Measurements from ENCODE around the gene SRMS. TPM values are rescaled to one million over a fixed set of nuclear protein-coding genes. Genes with fewer than 3 reads are reported as not detected.

Gene SRMS
- total RNA-seq, 1 experiment from 2014 or later, result 1.4 TPM

GRCh38 chr20:63540417-63541186 is 6.9 kb downstream of the SRMS start:
- ChIA-PET POLR2A (interaction anchor here (0.6 kb wide), 1 partner anchor 44 kb away, joined by 3 read pairs; no protein-coding TSS in a partner anchor), CTCF (interaction anchor here (1.5 kb wide), 1 partner anchor 200 kb away, joined by 4 read pairs; no protein-coding TSS in a partner anchor)
- H3K27ac Mint-ChIP-seq (ENCODE audit: low read depth, unreplicated experiment), result no peak overlapping the region
- H3K4me3 Mint-ChIP-seq (ENCODE audit: unreplicated experiment), result no peak overlapping the region
- BruUV-seq (replicated peaks), result no TSS peak
- intact Hi-C loops (cut with micrococcal nuclease), result no loop called here
- DNase-seq (ENCODE audit: unreplicated experiment), result no peak
- H3K4me1 Mint-ChIP-seq (ENCODE audit: insufficient read depth, unreplicated experiment), result peaks cover 29% of the 10 kb centered on the region
- peaks cover 7% of the 10 kb centered on the region for H3K36me3 Mint-ChIP-seq (ENCODE audit: insufficient read depth, unreplicated experiment)
- H3K9me3 Mint-ChIP-seq (ENCODE audit: unreplicated experiment), result no peaks in the 10 kb centered on the region
- H3K27me3 Mint-ChIP-seq (ENCODE audit: insufficient read depth, unreplicated experiment), result no peaks in the 10 kb centered on the region
- TF ChIP-seq, protein P1, sequence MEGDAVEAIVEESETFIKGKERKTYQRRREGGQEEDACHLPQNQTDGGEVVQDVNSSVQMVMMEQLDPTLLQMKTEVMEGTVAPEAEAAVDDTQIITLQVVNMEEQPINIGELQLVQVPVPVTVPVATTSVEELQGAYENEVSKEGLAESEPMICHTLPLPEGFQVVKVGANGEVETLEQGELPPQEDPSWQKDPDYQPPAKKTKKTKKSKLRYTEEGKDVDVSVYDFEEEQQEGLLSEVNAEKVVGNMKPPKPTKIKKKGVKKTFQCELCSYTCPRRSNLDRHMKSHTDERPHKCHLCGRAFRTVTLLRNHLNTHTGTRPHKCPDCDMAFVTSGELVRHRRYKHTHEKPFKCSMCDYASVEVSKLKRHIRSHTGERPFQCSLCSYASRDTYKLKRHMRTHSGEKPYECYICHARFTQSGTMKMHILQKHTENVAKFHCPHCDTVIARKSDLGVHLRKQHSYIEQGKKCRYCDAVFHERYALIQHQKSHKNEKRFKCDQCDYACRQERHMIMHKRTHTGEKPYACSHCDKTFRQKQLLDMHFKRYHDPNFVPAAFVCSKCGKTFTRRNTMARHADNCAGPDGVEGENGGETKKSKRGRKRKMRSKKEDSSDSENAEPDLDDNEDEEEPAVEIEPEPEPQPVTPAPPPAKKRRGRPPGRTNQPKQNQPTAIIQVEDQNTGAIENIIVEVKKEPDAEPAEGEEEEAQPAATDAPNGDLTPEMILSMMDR (IDR thresholded peaks at IDR 0.05; ENCODE audit: unreplicated experiment), result no peak

GRCh38 chr20:63539441-63540370 is 7.8 kb downstream of the SRMS start:
- Mint-ChIP-seq H3K4me1 (ENCODE audit: insufficient read depth, unreplicated experiment) (peaks cover 25% of the 10 kb centered on the region), H3K4me3 (ENCODE audit: unreplicated experiment) (no peak overlapping the region), H3K27ac (ENCODE audit: low read depth, unreplicated experiment) (no peak overlapping the region), H3K9me3 (ENCODE audit: unreplicated experiment) (no peaks in the 10 kb centered on the region), H3K27me3 (ENCODE audit: insufficient read depth, unreplicated experiment) (no peaks in the 10 kb centered on the region), H3K36me3 (ENCODE audit: insufficient read depth, unreplicated experiment) (peaks cover 7% of the 10 kb centered on the region)
- TF ChIP-seq, protein P1 (IDR thresholded peaks at IDR 0.05; ENCODE audit: unreplicated experiment), result no peak
- CTCF ChIA-PET, result interaction anchor here (0.6 to 3.0 kb wide), 11 partner anchors 8 to 500 kb away, joined by 3 to 24 read pairs (median 4); partner anchors contain the start of gene SRMS
- POLR2A ChIA-PET, result interaction anchor here (0.6 to 11.8 kb wide), 4 partner anchors 17 to 326 kb away, joined by 3 to 124 read pairs (median 3); partner anchors contain the start of genes PPDPF and TPD52L2
- intact Hi-C loops (cut with micrococcal nuclease), result loop anchor here (5.0 to 10.0 kb wide), 3 partner anchors 105 to 418 kb away; partner anchors contain the start of genes TNFRSF6B and UCKL1
- no TSS peak for BruUV-seq (replicated peaks)
- DNase-seq (ENCODE audit: unreplicated experiment), result no peak

GRCh38 chr20:63539092-63539430 is 8.5 kb downstream of the SRMS start:
- Mint-ChIP-seq H3K9me3 (ENCODE audit: unreplicated experiment) (no peaks in the 10 kb centered on the region), H3K4me1 (ENCODE audit: insufficient read depth, unreplicated experiment) (peaks cover 21% of the 10 kb centered on the region), H3K36me3 (ENCODE audit: insufficient read depth, unreplicated experiment) (peaks cover 6% of the 10 kb centered on the region), H3K27me3 (ENCODE audit: insufficient read depth, unreplicated experiment) (no peaks in the 10 kb centered on the region), H3K4me3 (ENCODE audit: unreplicated experiment) (no peak overlapping the region), H3K27ac (ENCODE audit: low read depth, unreplicated experiment) (no peak overlapping the region)
- ChIA-PET CTCF (interaction anchor here (0.6 to 3.0 kb wide), 15 partner anchors 9 to 500 kb away, joined by 3 to 24 read pairs (median 4); partner anchors contain the start of gene SRMS), POLR2A (interaction anchor here (0.7 to 11.8 kb wide), 5 partner anchors 17 to 442 kb away, joined by 3 to 124 read pairs (median 10); partner anchors contain the start of genes ARFRP1, PPDPF, PRPF6 and SAMD10)
- no TSS peak for BruUV-seq (replicated peaks)
- no peak for DNase-seq (ENCODE audit: unreplicated experiment)
- intact Hi-C loops (cut with micrococcal nuclease), result loop anchor here (5.0 to 10.0 kb wide), 3 partner anchors 106 to 418 kb away; partner anchors contain the start of genes TNFRSF6B and UCKL1
- TF ChIP-seq, protein P1 (IDR thresholded peaks at IDR 0.05; ENCODE audit: unreplicated experiment), result no peak
